Non-pigmented ciliary epithelial cell (primary cell): ENCODE measurements around the gene FOXC2.

ENCODE experiments used
- DNase-seq: peaks from one replicate; pipeline ENCODE4 v3.0.0-alpha.2; 2010; ENCODE audit warnings: low read depth

Gene FOXC2

DNA sequence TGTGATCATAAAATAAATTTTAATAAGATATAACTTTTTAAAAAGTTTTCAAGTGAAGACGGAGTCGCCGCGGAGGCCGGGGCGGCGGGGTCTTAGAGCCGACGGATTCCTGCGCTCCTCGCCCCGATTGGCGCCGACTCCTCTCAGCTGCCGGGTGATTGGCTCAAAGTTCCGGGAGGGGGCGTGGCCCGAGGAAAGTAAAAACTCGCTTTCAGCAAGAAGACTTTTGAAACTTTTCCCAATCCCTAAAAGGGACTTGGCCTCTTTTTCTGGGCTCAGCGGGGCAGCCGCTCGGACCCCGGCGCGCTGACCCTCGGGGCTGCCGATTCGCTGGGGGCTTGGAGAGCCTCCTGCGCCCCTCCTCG lies at the start of gene FOXC2:
Gene FOXC2 (plus strand): TSS at position 229 of the 365 bp plus-strand sequence. CDS start 507 bp downstream, outside the sequence.
- DNase-seq: peak; percentile 83

DNA sequence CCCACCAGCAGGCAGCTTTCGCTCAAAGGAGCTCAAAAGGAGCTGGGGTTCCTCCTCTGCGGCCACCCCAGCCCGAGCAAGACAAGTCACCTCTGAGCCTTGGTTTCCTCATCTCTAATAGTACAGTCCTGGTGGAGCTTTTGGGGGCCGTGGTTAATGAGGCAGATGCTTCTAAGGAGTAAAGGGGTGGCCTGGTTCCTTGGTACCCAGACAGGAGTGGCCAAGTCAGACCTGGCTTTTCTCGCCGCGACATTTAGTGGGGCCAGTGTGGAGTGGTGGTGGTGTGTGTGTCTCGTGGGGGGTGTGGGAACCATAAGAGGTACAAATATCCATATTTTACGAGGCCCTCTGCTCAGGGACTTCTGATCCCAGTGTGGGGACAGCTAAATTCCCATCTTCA lies 49.6 kb upstream of the FOXC2 start:
- no peak for DNase-seq

DNA sequence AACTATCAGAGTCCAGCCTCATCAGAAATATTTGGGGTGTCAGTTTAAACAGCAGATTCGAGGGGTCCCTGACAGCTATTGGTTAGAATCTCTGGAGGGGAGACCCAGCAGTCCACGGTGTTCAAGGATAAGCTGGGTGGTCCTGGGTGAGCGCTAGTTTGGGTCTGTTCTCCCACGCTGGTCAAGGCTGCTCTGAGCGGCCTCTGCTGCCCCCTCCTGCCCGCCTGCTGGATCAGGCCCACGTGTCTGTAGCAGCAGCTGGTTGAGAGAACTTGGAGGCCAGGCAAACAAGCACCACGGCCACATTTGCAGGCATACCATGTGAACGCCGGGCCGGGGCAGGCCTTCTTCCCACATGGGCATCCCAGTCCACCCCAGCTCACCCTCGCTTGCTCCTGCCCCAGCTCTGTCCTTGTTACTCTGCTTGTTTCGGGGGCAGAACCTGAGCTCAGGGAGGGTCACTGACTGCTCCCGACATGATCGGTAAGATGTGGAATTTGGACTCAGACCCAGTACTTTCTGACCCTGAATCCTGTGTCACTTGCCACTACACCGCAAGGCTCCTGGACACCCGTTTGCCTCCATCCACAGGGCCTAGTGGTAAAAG lies 48.9 kb upstream of the FOXC2 start:
- no peak for DNase-seq

DNA sequence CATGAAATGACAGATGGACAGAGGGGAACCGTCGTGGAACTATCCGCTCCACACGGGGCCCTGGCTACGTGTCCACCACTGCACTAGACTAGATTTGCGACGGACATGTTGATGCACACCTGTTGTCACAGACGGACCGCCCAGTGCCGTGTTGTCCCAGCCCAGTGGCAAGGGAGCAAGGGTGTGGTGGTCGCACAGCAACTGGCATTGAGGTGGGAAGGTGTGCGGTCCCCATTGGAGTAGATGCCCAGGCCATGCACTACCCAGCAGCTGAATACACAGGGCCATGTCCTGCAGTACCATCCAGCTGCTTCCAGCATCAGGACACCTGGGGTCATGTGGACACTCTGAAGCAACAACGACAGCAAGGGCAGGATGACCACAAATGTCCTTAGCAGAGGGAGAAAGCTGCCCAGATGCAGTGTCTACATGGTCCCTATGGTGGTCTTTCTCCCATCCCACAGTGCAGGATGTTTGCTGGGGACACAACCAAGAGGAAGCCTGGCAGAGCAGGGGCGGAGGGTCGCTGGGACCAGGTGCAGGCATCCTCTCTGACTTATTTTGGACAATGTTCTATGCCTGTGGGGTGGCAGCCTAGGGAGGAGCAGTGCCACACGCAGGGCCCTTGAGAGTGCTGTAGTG lies 47.5 kb upstream of the FOXC2 start:
- no peak for DNase-seq

GRCh38 chr16:86519649-86520316 lies 46.8 kb upstream of the FOXC2 start:
- no peak for DNase-seq

DNA sequence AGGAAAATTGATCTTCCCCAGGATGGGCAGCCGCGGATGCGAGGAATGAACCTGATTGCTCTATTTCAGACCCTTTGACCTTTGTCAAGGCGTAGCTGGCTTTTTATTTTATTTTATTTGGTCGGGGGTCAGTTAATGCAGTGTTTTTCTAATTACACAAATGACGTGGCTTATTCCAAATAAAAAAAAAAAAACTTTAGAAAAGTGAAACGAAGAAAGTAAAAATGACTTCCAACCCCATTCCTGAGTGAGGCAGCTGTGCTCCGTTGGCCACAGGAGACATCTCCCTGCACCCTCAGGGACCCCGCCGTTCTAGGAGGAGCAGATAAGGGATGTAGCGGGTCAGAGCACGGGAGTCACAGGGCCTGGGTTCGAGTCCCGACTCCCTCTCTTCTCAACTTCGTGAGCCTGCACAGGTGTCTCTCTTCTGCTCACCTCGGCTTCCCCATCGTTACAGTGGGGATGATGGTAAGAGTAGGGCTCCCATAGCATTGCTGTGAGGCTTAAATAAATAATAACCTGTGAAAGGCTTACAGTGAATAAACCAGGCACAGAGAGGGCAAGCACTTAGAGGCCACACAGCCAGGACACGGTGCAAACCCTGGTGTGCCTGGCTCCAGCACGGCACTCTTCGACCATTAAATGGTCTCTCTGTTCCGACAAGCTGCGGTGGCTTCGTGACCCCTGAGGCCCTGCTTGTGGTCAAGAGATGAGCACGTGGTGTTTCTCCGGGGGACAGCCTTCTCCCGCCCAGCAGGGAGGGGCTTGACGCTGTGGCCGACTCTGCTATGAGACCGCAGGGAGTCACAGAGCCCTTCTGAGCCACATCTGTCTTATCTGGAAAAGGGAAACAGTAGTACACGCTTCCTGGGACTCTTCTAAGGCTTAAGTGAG lies 46.1 kb upstream of the FOXC2 start:
- no peak for DNase-seq

GRCh38 chr16:86521236-86522197 lies 45.1 kb upstream of the FOXC2 start:
- DNase-seq: no peak

DNA sequence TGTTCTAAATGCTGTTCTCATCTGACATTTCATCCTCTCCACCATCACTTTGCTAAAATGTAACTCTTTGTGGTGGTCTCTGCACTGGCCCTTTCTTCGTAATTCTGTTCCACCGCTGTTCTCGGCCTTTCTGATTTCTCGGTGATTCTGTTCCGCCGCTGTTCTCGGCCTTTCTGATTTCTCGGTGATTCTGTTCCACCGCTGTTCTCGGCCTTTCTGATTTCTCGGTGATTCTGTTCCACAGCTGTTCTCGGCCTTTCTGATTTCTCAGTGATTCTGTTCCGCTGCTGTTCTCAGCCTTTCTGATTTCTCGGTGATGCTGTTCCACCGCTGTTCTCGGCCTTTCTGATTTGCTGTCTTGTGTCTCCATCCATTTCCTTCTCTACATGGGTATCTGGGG lies 44.0 kb upstream of the FOXC2 start:
- DNase-seq: no peak

DNA sequence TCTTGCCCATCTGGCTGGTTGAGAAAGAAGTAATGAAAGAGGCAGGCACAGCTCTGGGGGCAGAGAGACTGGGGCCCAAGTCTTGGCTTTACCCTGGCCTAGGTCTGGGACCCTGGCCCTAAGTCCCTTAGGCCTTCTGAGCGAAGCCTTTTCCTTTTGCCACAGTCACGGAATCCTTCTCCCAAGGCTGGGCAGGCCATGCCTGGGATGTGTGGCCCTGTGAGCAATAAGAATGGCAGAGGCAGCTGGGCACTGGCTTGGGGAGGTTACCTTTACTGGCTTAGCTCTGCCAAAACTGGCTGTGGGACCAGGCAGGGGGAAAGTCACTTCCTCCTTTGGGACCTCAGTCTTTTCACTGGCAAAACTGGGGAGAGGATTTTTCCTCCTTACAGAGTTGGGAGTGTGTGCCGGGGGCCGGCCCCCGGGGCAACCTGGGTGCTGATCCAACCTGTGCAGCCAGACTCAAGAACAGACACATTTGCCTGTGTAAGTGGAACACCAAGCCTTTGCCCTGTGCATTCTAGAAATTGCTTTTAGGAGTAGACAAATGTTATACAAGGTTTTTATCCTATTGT lies 43.4 kb upstream of the FOXC2 start:
- DNase-seq: no peak

GRCh38 chr16:86524029-86524428 lies 42.6 kb upstream of the FOXC2 start:
- no peak for DNase-seq

DNA sequence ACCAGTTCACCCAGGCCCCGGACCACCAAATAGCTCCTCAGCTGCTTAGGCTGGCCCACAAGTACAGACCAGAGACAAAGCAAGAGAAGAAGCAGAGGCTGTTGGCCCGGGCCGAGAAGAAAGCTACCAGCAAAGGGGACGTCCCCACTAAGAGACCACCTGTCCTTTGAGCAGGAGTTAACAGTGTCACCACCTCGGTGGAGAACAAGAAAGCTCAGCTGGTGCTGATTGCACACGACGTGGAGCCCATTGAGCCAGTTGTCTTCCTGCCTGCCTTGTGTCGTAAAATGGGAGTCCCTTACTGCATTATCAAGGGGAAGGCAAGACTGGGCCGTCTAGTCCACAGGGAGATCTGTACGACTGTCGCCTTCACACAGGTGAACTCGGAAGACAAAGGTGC lies 40.9 kb upstream of the FOXC2 start:
- no peak for DNase-seq

- no peak for DNase-seq
Measured at GRCh38 chr16:86527366-86527765, 39.3 kb upstream of the FOXC2 start.

DNA sequence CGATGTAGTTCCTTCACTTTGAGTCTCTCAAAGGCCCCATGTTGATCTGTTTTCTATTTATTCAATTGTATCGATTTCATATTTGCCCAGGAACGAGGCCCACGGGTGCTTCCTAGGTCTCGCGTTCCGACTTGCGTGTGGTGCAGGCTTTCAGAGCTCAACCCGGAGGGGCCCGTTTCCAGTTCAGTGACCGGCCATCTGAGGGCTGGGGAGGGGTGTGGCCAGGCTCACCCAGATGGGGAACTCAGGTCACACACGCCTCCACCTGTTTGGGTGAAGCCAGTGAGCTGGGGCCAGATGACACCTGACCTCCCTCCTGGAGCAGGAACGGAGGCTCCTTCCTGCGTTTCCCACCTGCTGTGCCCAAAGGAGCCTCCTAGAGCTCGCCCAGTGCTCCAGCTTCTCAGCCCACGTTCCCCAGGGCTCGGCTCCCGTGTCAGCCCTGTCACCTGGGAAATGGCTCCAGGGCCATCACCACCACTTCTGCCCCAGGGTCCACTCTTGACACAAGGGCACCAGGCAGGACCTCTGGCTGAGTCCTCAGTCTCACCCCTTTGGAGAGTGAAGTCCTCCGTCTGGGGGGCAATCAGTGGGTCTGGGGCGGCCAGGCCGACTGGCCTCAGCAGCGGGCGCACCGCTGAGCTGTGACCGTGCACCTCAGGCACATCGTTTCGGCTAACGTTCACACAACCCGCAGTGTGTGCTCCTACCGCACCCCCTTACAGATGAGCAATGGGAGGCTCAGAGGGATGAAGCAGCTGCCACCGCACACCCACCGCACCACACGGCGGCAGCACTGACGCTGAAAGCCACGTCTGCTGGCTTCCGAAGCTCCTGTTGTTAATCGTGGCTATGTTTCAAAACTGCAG lies 38.3 kb upstream of the FOXC2 start:
- DNase-seq: no peak

- DNase-seq: no peak
Measured at GRCh38 chr16:86529160-86529559, 37.5 kb upstream of the FOXC2 start.

GRCh38 chr16:86530251-86531190 lies 36.1 kb upstream of the FOXC2 start:
- no peak for DNase-seq

DNA sequence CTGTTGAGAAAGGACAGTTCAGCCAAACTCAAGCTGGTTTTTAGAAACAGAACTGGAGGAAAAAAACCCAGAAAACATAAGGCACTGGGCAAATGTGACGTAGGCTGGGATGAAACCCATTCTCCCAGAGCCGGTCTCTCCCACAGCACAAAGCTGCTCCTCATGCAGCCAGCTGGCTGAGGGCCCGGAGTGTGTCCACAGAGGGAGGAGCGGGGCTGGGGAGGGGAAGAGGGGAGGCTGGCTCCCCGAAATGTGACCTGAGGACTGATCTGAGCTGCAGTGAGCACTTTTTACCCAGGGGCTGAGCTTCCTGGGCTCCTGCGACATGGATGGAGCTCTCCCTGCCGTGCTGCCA lies 35.5 kb upstream of the FOXC2 start:
- no peak for DNase-seq

DNA sequence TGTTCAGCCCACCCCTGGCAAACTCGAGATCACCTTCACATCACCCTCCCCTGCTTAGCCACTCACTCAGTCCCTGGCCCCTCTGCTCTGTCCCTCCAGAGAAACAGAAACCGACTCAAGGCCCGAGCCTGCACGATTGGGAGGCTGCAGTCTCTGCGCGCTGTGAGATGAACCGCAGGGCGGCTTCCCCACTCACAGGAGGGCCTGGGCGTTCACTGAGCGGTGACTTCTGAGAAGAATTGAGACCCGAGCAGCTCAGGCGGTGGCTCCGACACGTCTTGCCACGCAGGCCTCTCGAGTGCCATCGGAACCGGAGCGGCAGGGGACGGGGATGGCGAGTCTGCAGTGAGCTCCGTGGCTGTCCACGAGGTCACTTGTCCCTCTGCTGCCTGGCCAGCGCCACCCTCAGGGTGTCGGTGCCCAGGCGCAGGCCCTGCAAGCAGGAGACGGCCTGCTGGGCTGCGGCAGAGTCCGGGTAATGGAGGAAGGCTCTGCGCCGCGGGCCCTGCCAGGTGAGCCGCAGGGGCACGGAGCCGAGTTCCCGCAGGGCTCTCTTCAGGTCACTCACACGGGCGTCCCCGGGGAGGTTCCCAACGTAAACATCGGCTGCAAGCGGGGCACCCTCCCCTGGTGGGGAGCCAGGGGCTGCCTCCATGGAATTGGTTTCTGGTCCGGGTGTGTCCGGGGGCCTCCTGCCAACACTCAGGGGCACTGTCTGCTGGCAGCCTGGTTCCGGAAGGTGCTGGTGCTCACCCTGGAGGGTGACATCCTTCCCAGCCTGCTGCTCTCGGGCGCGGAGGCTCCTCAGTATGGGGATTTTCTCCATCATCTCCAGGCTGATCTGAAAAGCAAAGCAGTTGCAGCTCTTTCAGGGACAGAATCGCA lies 34.7 kb upstream of the FOXC2 start:
- DNase-seq: no peak

- DNase-seq: no peak
Measured at GRCh38 chr16:86532526-86532815, 34.2 kb upstream of the FOXC2 start.
